ENCODE measurements around the gene TNFRSF12A. TPM values are rescaled to one million over a fixed set of nuclear protein-coding genes. Genes with fewer than 3 reads are reported as not detected.

Gene TNFRSF12A
- total RNA-seq, 2 experiments from 2014 or later = 2.9 TPM

DNA sequence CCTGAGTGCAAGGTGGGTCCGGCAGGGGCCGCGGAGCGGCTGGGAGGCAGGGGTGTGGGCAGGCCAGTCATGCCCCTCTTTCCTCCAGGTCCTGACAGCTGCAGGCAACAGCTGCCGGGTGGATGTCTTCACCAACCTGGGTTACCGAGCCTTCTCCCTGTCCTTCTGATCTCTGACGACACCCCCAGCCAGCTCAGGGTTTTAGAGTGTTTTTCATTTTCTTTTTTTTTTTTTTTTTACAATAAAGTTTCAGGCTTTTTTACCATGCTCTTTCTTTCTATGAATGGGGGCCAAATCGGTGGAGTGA, 7.3 kb downstream of the TNFRSF12A start:
- DNase-seq (no peak), ATAC-seq (ENCODE audit: low read depth) (no peak)
- POLR2A ChIA-PET = interaction anchor here (0.6 to 7.0 kb wide), 10 partner anchors 16 to 131 kb away, joined by 3 to 105 read pairs (median 4); partner anchors contain the start of genes MMP25, PKMYT1 and ZNF213
- no peak overlapping the region for H3K4me3 Mint-ChIP-seq
- H3K9me3 Mint-ChIP-seq = no peaks in the 10 kb centered on the region
- peaks cover 9% of the 10 kb centered on the region for H3K27me3 Mint-ChIP-seq
- no peak overlapping the region for H3K27ac Mint-ChIP-seq
- peaks cover 30% of the 10 kb centered on the region for H3K4me1 Mint-ChIP-seq
- peaks cover 10% of the 10 kb centered on the region for H3K36me3 Mint-ChIP-seq

GRCh38 chr16:3027983-3028715, 8.0 kb downstream of the TNFRSF12A start:
- Mint-ChIP-seq H3K9me3 (no peaks in the 10 kb centered on the region), H3K27me3 (peaks cover 16% of the 10 kb centered on the region), H3K4me3 (peak overlapping the region; percentile 81), H3K4me1 (peaks cover 27% of the 10 kb centered on the region), H3K36me3 (peaks cover 10% of the 10 kb centered on the region), H3K27ac (peak overlapping the region; percentile 61)
- POLR2A ChIA-PET = interaction anchor here (0.5 to 7.0 kb wide), 13 partner anchors 15 to 140 kb away, joined by 3 to 105 read pairs (median 4); partner anchors contain the start of genes MMP25, PKMYT1 and ZNF213
- DNase-seq (peak; percentile 93), ATAC-seq (ENCODE audit: low read depth) (peak; percentile 28)

DNA sequence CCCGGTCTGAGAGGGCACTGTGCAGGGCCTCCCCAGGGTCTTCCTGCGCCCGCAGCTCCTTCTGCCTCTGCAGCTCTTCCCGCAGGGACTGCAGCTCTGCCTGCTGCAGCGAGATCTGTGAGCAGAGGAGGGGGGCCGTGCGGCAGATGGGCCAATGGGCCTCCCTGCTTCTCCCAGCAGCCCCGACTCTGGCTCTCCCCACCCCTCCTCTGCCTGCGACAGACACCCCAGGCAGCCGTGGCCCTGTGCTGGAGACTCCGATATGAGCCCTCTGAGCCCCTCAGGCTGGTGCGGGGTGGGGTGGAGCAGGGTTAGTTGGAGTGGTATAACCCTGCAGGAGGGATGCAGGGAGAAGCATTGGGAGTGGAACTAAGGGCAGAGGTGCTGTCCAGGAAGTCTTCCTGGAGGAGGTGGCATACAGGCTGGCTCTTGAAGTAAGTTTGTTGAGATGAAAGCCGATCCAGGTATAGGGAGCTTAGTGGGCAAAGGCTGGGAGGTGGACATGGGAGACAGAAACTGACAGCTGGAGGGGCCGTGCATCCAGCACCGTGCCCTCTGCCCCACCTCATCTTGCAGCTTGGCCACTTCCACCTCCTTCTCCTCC, 8.7 kb downstream of the TNFRSF12A start:
- Mint-ChIP-seq H3K9me3 (no peaks in the 10 kb centered on the region), H3K4me3 (peak overlapping the region; percentile 81), H3K27ac (peak overlapping the region; percentile 68), H3K4me1 (peaks cover 26% of the 10 kb centered on the region), H3K27me3 (peaks cover 22% of the 10 kb centered on the region), H3K36me3 (peaks cover 10% of the 10 kb centered on the region)
- DNase-seq (peak; percentile 56), ATAC-seq (ENCODE audit: low read depth) (no peak)
- POLR2A ChIA-PET = interaction anchor here (0.5 to 7.0 kb wide), 13 partner anchors 9 to 141 kb away, joined by 3 to 105 read pairs (median 6); partner anchors contain the start of genes IL32, MMP25, PKMYT1 and TNFRSF12A

- peak overlapping the region; percentile 81 for H3K4me3 Mint-ChIP-seq
- peak; percentile 78 for DNase-seq
- H3K27ac Mint-ChIP-seq = peak overlapping the region; percentile 81
- POLR2A ChIA-PET = interaction anchor here (0.7 to 7.0 kb wide), 14 partner anchors 8 to 129 kb away, joined by 4 to 105 read pairs (median 6); partner anchors contain the start of genes IL32, MMP25, PKMYT1 and TNFRSF12A
- peaks cover 27% of the 10 kb centered on the region for H3K4me1 Mint-ChIP-seq
- ATAC-seq (ENCODE audit: low read depth) = peak; percentile 66
- H3K9me3 Mint-ChIP-seq = no peaks in the 10 kb centered on the region
- peaks cover 27% of the 10 kb centered on the region for H3K27me3 Mint-ChIP-seq
- peaks cover 10% of the 10 kb centered on the region for H3K36me3 Mint-ChIP-seq
Measured at GRCh38 chr16:3029491-3030221, 9.5 kb downstream of the TNFRSF12A start.

GRCh38 chr16:3030222-3031212, 10.3 kb downstream of the TNFRSF12A start:
- Mint-ChIP-seq H3K4me3 (peak overlapping the region; percentile 81), H3K27ac (peak overlapping the region; percentile 81), H3K4me1 (peaks cover 27% of the 10 kb centered on the region), H3K36me3 (peaks cover 10% of the 10 kb centered on the region), H3K27me3 (peaks cover 35% of the 10 kb centered on the region), H3K9me3 (no peaks in the 10 kb centered on the region)
- POLR2A ChIA-PET = interaction anchor here (0.9 to 7.0 kb wide), 15 partner anchors 9 to 128 kb away, joined by 3 to 105 read pairs (median 5); partner anchors contain the start of genes IL32, MMP25 and TNFRSF12A
- no peak for DNase-seq
- no peak for ATAC-seq (ENCODE audit: low read depth)

GRCh38 chr16:3032624-3033023, 12.5 kb downstream of the TNFRSF12A start:
- no peak overlapping the region for H3K4me3 Mint-ChIP-seq
- POLR2A ChIA-PET = interaction anchor here (0.9 to 7.0 kb wide), 3 partner anchors 11 to 27 kb away, joined by 4 to 105 read pairs (median 33); partner anchors contain the start of gene MMP25
- H3K27ac Mint-ChIP-seq = no peak overlapping the region
- H3K27me3 Mint-ChIP-seq = peaks cover 48% of the 10 kb centered on the region
- H3K4me1 Mint-ChIP-seq = peaks cover 27% of the 10 kb centered on the region
- peaks cover 3% of the 10 kb centered on the region for H3K36me3 Mint-ChIP-seq
- ATAC-seq (ENCODE audit: low read depth) (no peak), DNase-seq (no peak)
- H3K9me3 Mint-ChIP-seq = no peaks in the 10 kb centered on the region

GRCh38 chr16:3035289-3035971, 15.3 kb downstream of the TNFRSF12A start:
- POLR2A ChIA-PET = interaction anchor here (1.0 to 2.4 kb wide), 7 partner anchors 8 to 94 kb away, joined by 3 to 13 read pairs (median 3); partner anchors contain the start of gene MMP25
- H3K27ac Mint-ChIP-seq = no peak overlapping the region

GRCh38 chr16:3035972-3036725, 16.0 kb downstream of the TNFRSF12A start:
- Mint-ChIP-seq H3K4me1 (peaks cover 13% of the 10 kb centered on the region), H3K27me3 (peaks cover 75% of the 10 kb centered on the region), H3K9me3 (no peaks in the 10 kb centered on the region), H3K36me3 (peaks cover 1% of the 10 kb centered on the region), H3K27ac (no peak overlapping the region), H3K4me3 (no peak overlapping the region)
- POLR2A ChIA-PET = interaction anchor here (1.2 to 2.4 kb wide), 3 partner anchors 9 to 89 kb away, joined by 3 to 13 read pairs (median 5); partner anchors contain the start of gene MMP25
- ATAC-seq (ENCODE audit: low read depth) (peak; percentile 2), DNase-seq (no peak)

More at GRCh38 chr16:3035289-3035971, 15.3 kb downstream of the TNFRSF12A start:
- Mint-ChIP-seq H3K27me3 (peaks cover 70% of the 10 kb centered on the region), H3K36me3 (peaks cover 1% of the 10 kb centered on the region), H3K9me3 (no peaks in the 10 kb centered on the region), H3K4me3 (no peak overlapping the region), H3K4me1 (peaks cover 17% of the 10 kb centered on the region)
- DNase-seq (no peak), ATAC-seq (ENCODE audit: low read depth) (no peak)

- Mint-ChIP-seq H3K4me3 (peak within 1 kb of the TSS; percentile 19), H3K4me1 (peaks cover 12% of the 10 kb centered on the region), H3K27ac (no peak within 1 kb of the TSS), H3K9me3 (no peaks in the 10 kb centered on the region), H3K36me3 (peaks cover 1% of the 10 kb centered on the region), H3K27me3 (peaks cover 79% of the 10 kb centered on the region)
- POLR2A ChIA-PET = interaction anchor here (1.2 to 1.6 kb wide), 2 partner anchors 11 to 88 kb away, joined by 3 to 5 read pairs; no protein-coding TSS in a partner anchor
- ATAC-seq (ENCODE audit: low read depth) (no peak), DNase-seq (no peak)
Measured at GRCh38 chr16:3036726-3037315, 16.7 kb downstream of the TNFRSF12A start, which contains the start of gene BICDL2. BICDL2 (minus strand) TSS chr16:3036944; CDS start chr16:3035496, 1,448 bp downstream.

GRCh38 chr16:3038256-3038655, 18.1 kb downstream of the TNFRSF12A start:
- Mint-ChIP-seq H3K36me3 (peaks cover 1% of the 10 kb centered on the region), H3K9me3 (no peaks in the 10 kb centered on the region), H3K4me1 (peaks cover 7% of the 10 kb centered on the region), H3K27me3 (peaks cover 74% of the 10 kb centered on the region), H3K4me3 (no peak overlapping the region), H3K27ac (no peak overlapping the region)
- ATAC-seq (ENCODE audit: low read depth) (no peak), DNase-seq (no peak)
- POLR2A ChIA-PET = interaction anchor here (1.2 to 11.6 kb wide), 5 partner anchors 8 to 18 kb away, joined by 3 to 105 read pairs (median 4); no protein-coding TSS in a partner anchor
